K562 (cell line): ENCODE data around the gene PGM3. TPM values are rescaled to one million over a fixed set of nuclear protein-coding genes. Genes with fewer than 3 reads are reported as not detected.
A peak's percentile ranks its signal among the peaks of the same experiment; 100 is the strongest.

ENCODE experiments used
- ARID1B ChIP-seq: fragments of 450-650 bp; IDR thresholded peaks from 2 replicates; pipeline ENCODE4 v1.6.1; 2016; ENCODE audit warnings: antibody characterized with exemption, mild to moderate bottlenecking, inconsistent platforms
- BCOR ChIP-seq: fragments of 450-650 bp; IDR thresholded peaks from 2 replicates; pipeline ENCODE4 v1.6.1; 2016
- CBX2 ChIP-seq: fragments of 200-600 bp; sonication (generic); IDR thresholded peaks from one replicate; pipeline ENCODE4 v1.6.1; 2012; ENCODE audit warnings: mild to moderate bottlenecking, low read length, inconsistent platforms; ENCODE audit not compliant: insufficient read depth, poor library complexity, severe bottlenecking
- CCNT2 ChIP-seq: IDR thresholded peaks from 2 replicates; pipeline ENCODE4 v1.6.1; 2011; ENCODE audit warnings: borderline replicate concordance, low read depth, mild to moderate bottlenecking, moderate library complexity, mixed read lengths, low read length; ENCODE audit not compliant: insufficient read length; ENCODE audit errors: extremely low read depth
- CHD1 ChIP-seq: fragments of 200-600 bp; sonication (generic); IDR thresholded peaks from one replicate; pipeline ENCODE4 v1.6.1; 2012; ENCODE audit warnings: mild to moderate bottlenecking, moderate library complexity, low read length, inconsistent platforms
- DNMT1 ChIP-seq: fragments of 450-650 bp; IDR thresholded peaks from 2 replicates; pipeline ENCODE4 v1.6.1; 2016; ENCODE audit warnings: antibody characterized with exemption, mild to moderate bottlenecking
- ELF1 ChIP-seq: fragments of 200-800 bp; sonication (Bioruptor generic); IDR thresholded peaks from 2 replicates; pipeline ENCODE4 v1.6.1; 2016; ENCODE audit warnings: missing genetic modification characterization, missing compliant biosample characterization
- HNRNPLL ChIP-seq: fragments of 200-400 bp; formaldehyde crosslinking; IDR thresholded peaks from 2 replicates; pipeline ENCODE4 v1.6.1; 2017; ENCODE audit warnings: low read length, low read depth, mild to moderate bottlenecking; ENCODE audit not compliant: poor library complexity, severe bottlenecking
- KLF13 ChIP-seq: fragments of 450-650 bp; IDR thresholded peaks from 2 replicates; pipeline ENCODE4 v1.6.1; 2016; ENCODE audit warnings: missing genetic modification characterization, low read depth, mild to moderate bottlenecking, missing compliant biosample characterization, moderate library complexity, borderline replicate concordance
- L3MBTL2 ChIP-seq: fragments of 450-650 bp; IDR thresholded peaks from 2 replicates; pipeline ENCODE4 v1.6.1; 2016; ENCODE audit warnings: mild to moderate bottlenecking, moderate library complexity
- NBN ChIP-seq: fragments of 450-650 bp; IDR thresholded peaks from 2 replicates; pipeline ENCODE4 v1.6.1; 2016; ENCODE audit warnings: low read depth, mild to moderate bottlenecking
- NRF1 ChIP-seq, 2 experiments: fragments of 450-650 bp; IDR thresholded peaks in 1 of 2; conservative IDR thresholded peaks in 1 of 2; 2 replicates each; pipeline ENCODE4 v1.6.1; 2014; ENCODE audit warnings: mild to moderate bottlenecking in 2 of 2
- PHB ChIP-seq: fragments of 250-450 bp; sonication (Bioruptor Pico); IDR thresholded peaks from 2 replicates; pipeline ENCODE4 v1.5.0; 2021
- RBM22 ChIP-seq: fragments of 200-400 bp; formaldehyde crosslinking; IDR thresholded peaks from 2 replicates; pipeline ENCODE4 v1.6.1; 2018; ENCODE audit warnings: low read length, low read depth; ENCODE audit not compliant: poor library complexity, severe bottlenecking
- RHOXF2B ChIP-seq: fragments of 250-450 bp; sonication (Bioruptor Pico); conservative IDR thresholded peaks from 2 replicates; pipeline ENCODE4 v1.5.1; 2021
- STAG1 ChIP-seq: sonication (generic); formaldehyde crosslinking; IDR thresholded peaks from 2 replicates; pipeline ENCODE4 v1.5.0; 2020; ENCODE audit warnings: missing genetic modification reagents, borderline replicate concordance
- ZC3H11A ChIP-seq: IDR thresholded peaks from 2 replicates; pipeline ENCODE4 v1.6.1; 2012; ENCODE audit warnings: low read depth, low read length, improper control_type of control experiment
- ZNF24 ChIP-seq: fragments of 450-650 bp; IDR thresholded peaks from 2 replicates; pipeline ENCODE4 v1.6.1; 2016
- ZSCAN29 ChIP-seq: fragments of 450-650 bp; IDR thresholded peaks from 2 replicates; pipeline ENCODE4 v1.6.1; 2017
- polyA plus RNA-seq, 8 experiments: library from polyadenylated mRNA; depleted of rRNA in 4 of 8; stranded (reverse) in 5 of 8; unstranded in 3 of 8; fragments of >200 nt; fragmentation: Nextera tagmentation in 2 of 8; fragmentation: Illumina TruSeq in 1 of 8; extraction: Ambion mirVana in 2 of 8; extraction: Trizol in 1 of 8; gene quantifications; 2 replicates each; pipeline versions ENCODE4 v1.2.1 to v1.2.3, GENCODE V29; 2011 to 2014; ENCODE audit warnings: inconsistent platforms in 1 of 8, missing spikeins in 1 of 8
- total RNA-seq, 7 experiments: library from RNA; depleted of rRNA in 6 of 7; stranded (reverse); fragments of >200 nt in 6 of 7; fragmentation: Illumina TruSeq in 2 of 7; extraction: Trizol in 2 of 7; gene quantifications; 2 replicates each; pipeline versions ENCODE4 v1.2.1 to v1.2.3, GENCODE V29; 2011 to 2021; ENCODE audit warnings: low replicate concordance in 1 of 7
- TF ChIP-seq, protein P1 (sequence below): fragments of 250-450 bp; sonication (Bioruptor Pico); IDR thresholded peaks from 2 replicates; pipeline ENCODE4 v1.8.0; 2022; ENCODE audit warnings: moderate library complexity, mild to moderate bottlenecking, inconsistent platforms

The PGM3 gene
- total and polyA plus RNA-seq, 9 of the 15 experiments (the other 6 are each of a cell fraction or from before 2014, with no cell fraction given): 19.1 to 107 (median 50.5) TPM

DNA sequence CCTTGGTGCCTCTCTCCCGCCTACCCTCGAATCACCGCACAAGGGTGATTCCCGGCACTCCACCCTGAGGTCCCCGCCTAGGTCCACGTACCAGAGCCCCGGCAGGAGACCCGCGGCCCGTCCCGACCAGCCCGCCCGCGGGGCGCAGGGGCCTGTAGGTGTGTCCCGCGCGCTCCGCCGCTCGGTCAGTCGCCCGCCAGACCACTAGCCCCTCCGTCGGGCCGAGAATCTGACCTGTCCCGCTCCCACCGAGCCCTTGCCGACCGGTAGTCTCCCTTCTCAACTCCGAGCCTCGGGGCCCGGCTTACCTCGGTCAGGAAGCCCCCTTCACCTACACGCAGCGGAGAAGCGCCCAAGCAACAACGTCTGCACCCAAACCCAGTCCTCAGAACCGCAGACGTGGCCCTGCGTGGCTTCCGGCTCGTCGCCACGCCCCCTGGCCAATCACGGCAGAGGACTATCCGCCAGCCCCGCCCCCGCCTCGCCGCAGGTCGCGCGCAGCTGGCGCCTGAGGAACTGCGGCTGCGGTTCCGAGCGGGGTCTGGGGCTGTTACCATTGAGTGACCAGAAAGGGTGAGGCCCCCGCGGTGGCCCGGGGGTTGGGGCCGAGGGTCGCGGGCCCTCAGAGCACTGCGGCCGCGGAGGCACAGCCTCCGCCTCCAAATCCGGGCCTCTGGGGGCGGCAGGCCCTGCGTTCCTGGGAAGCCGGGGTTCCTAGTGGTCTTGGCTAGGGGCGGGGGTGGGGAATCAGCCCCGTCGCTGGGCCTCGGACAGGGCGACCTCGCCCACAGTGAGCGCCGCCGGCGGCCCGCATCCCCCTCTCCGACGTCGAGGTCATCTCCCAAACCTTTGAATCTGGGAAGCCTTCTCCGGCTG is at the start of gene PGM3, which contains the start of gene RWDD2A (continued):
- peak; percentile 83 to 85 for TF ChIP-seq NRF1 (conservative IDR thresholded peaks at IDR 0.05 in 1 of 2, IDR thresholded peaks at IDR 0.05 in 1 of 2)
- no peak for TF ChIP-seq ZC3H11A
- TF ChIP-seq RHOXF2B (CRISPR knock-in tag): no peak
- no peak for TF ChIP-seq CHD1
- TF ChIP-seq L3MBTL2: peak; percentile 31; the same call in 1 of the 2 replicates
- no peak for TF ChIP-seq ZNF24
- TF ChIP-seq STAG1: 0 out of 2 replicates have a peak, but pooled peaks have one; percentile 21
- peak; percentile 49; the same call in 1 of the 2 replicates for TF ChIP-seq NBN
- TF ChIP-seq ARID1B: no peak
- TF ChIP-seq HNRNPLL: peak; percentile 84
- TF ChIP-seq PHB (CRISPR knock-in tag): no peak
- TF ChIP-seq RBM22: no peak
- TF ChIP-seq CBX2: no peak
- TF ChIP-seq KLF13 (tag): no peak
- TF ChIP-seq BCOR: peak; percentile 31; the same call in 1 of the 2 replicates
- no peak for TF ChIP-seq DNMT1
- peak; percentile 75 for TF ChIP-seq ELF1 (tag)
- peak; percentile 33 for TF ChIP-seq CCNT2
- TF ChIP-seq, protein P1, sequence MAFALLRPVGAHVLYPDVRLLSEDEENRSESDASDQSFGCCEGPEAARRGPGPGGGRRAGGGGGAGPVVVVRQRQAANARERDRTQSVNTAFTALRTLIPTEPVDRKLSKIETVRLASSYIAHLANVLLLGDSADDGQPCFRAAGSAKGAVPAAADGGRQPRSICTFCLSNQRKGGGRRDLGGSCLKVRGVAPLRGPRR (CRISPR knock-in tag): no peak
- TF ChIP-seq ZSCAN29: no peak
